ENCODE results near the gene TWIST2. TPM values are rescaled to one million over a fixed set of nuclear protein-coding genes. Genes with fewer than 3 reads are reported as not detected.

TWIST2 gene
- 113 and 115 TPM in 2 replicates for total RNA-seq

GRCh38 chr2:238847841-238848690, at the start of gene TWIST2:
Gene TWIST2 (plus strand): TSS chr2:238848085. CDS start chr2:238848216, 131 bp downstream.

